ENCODE measurements around the gene ABHD1. TPM values are rescaled to one million over a fixed set of nuclear protein-coding genes. Genes with fewer than 3 reads are reported as not detected.

ABHD1 gene
- polyA plus RNA-seq, 1 donor (not counting 4 experiments of a cell fraction or from before 2014, with no cell fraction given), result not detected

GRCh38 chr2:27136751-27137150 is 13.1 kb downstream of the ABHD1 start:
- FAIRE-seq, result no peak
- Histone ChIP-seq H4K20me1 (ENCODE audit: control insufficient read depth, extremely low read depth, insufficient read depth, low read length) (no peaks in the 10 kb centered on the region), H3K36me3 (ENCODE audit: control insufficient read depth in 2 of 2, extremely low read depth in 1 of 2, insufficient read depth in 2 of 2, low read length in 2 of 2) (peaks cover 3 to 10% of the 10 kb centered on the region in 2 experiments), H2AFZ (ENCODE audit: control insufficient read depth, low read length) (no peak overlapping the region), H3K4me3 (ENCODE audit: control insufficient read depth in 2 of 3, extremely low read depth in 1 of 3, insufficient read depth in 2 of 3, low read depth in 1 of 3, low read length in 3 of 3) (no peak overlapping the region), H3K79me2 (ENCODE audit: control insufficient read depth, insufficient read depth, low read length) (peaks cover 20% of the 10 kb centered on the region), H3K9me1 (ENCODE audit: control insufficient read depth, extremely low read depth, insufficient read depth, low read length) (no peaks in the 10 kb centered on the region), H3K9ac (ENCODE audit: control insufficient read depth, extremely low read depth, insufficient read depth, low read length) (no peak overlapping the region), H3K27me3 (ENCODE audit: control insufficient read depth, extremely low read depth, insufficient read depth, low read length) (no peaks in the 10 kb centered on the region), H3K4me2 (ENCODE audit: control insufficient read depth, extremely low read depth, insufficient read depth, low read depth, low read length) (no peak overlapping the region), H3K4me1 (ENCODE audit: control insufficient read depth, extremely low read depth, insufficient read depth, low read length) (peaks cover 7% of the 10 kb centered on the region), H3K27ac (ENCODE audit: control insufficient read depth, insufficient read depth, low read length) (no peak overlapping the region), H3K9me3 (ENCODE audit: control insufficient read depth, low read depth, low read length) (no peaks in the 10 kb centered on the region)
- dilution Hi-C loops (cut with MboI; ENCODE audit: extremely low pct_ligation_motif_present, low sequenced_read_pairs), result no loop called here
- TF ChIP-seq EZH2 (IDR thresholded peaks at IDR 0.05; ENCODE audit: low read length) (no peak), CTCF (optimal IDR thresholded peaks at IDR 0.05 in 1 of 3, IDR thresholded peaks at IDR 0.05 in 1 of 3, conservative IDR thresholded peaks at IDR 0.05 in 1 of 3; ENCODE audit: extremely low read depth in 1 of 3, insufficient read depth in 2 of 3, low read length in 3 of 3) (no peak)
- no peak for DNase-seq (ENCODE audit: low read depth, low spot score)

GRCh38 chr2:27137322-27137935 is 13.8 kb downstream of the ABHD1 start:
- Histone ChIP-seq H3K36me3 (ENCODE audit: control insufficient read depth in 2 of 2, extremely low read depth in 1 of 2, insufficient read depth in 2 of 2, low read length in 2 of 2) (peaks cover 3 to 4% of the 10 kb centered on the region in 2 experiments), H3K9ac (ENCODE audit: control insufficient read depth, extremely low read depth, insufficient read depth, low read length) (no peak overlapping the region), H3K4me3 (ENCODE audit: control insufficient read depth in 2 of 3, extremely low read depth in 1 of 3, insufficient read depth in 2 of 3, low read depth in 1 of 3, low read length in 3 of 3) (no peak overlapping the region), H4K20me1 (ENCODE audit: control insufficient read depth, extremely low read depth, insufficient read depth, low read length) (no peaks in the 10 kb centered on the region), H3K27me3 (ENCODE audit: control insufficient read depth, extremely low read depth, insufficient read depth, low read length) (no peaks in the 10 kb centered on the region), H3K9me3 (ENCODE audit: control insufficient read depth, low read depth, low read length) (no peaks in the 10 kb centered on the region), H3K27ac (ENCODE audit: control insufficient read depth, insufficient read depth, low read length) (no peak overlapping the region), H3K4me2 (ENCODE audit: control insufficient read depth, extremely low read depth, insufficient read depth, low read depth, low read length) (no peak overlapping the region), H3K9me1 (ENCODE audit: control insufficient read depth, extremely low read depth, insufficient read depth, low read length) (no peaks in the 10 kb centered on the region), H3K4me1 (ENCODE audit: control insufficient read depth, extremely low read depth, insufficient read depth, low read length) (peaks cover 7% of the 10 kb centered on the region), H3K79me2 (ENCODE audit: control insufficient read depth, insufficient read depth, low read length) (peaks cover 19% of the 10 kb centered on the region), H2AFZ (ENCODE audit: control insufficient read depth, low read length) (no peak overlapping the region)
- dilution Hi-C loops (cut with MboI; ENCODE audit: extremely low pct_ligation_motif_present, low sequenced_read_pairs), result no loop called here
- DNase-seq (ENCODE audit: low read depth, low spot score), result no peak
- no peak for TF ChIP-seq CTCF (optimal IDR thresholded peaks at IDR 0.05 in 1 of 3, IDR thresholded peaks at IDR 0.05 in 1 of 3, conservative IDR thresholded peaks at IDR 0.05 in 1 of 3; ENCODE audit: extremely low read depth in 1 of 3, insufficient read depth in 2 of 3, low read length in 3 of 3)
- TF ChIP-seq EZH2 (IDR thresholded peaks at IDR 0.05; ENCODE audit: low read length), result no peak
- FAIRE-seq, result no peak
